Loucy (cell line): Measurements from ENCODE around the gene ESR1.

Source experiments
- CTCF ChIP-seq: fragments of 200-600 bp; sonication (generic); conservative IDR thresholded peaks from 2 replicates; pipeline ENCODE4 v1.5.1; 2014; ENCODE audit warnings: mild to moderate bottlenecking, antibody characterized with exemption, low read length
- EZH2phosphoT487 ChIP-seq: fragments of 200-600 bp; IDR thresholded peaks from 2 replicates; pipeline ENCODE4 v1.6.1; 2018; ENCODE audit warnings: antibody characterized with exemption, mild to moderate bottlenecking, moderate library complexity, borderline replicate concordance

GRCh38 chr6:152129691-152130151 is 322.2 kb downstream of the ESR1 start:
- no peak for TF ChIP-seq CTCF
- no peak for TF ChIP-seq EZH2phosphoT487
